Measurements from ENCODE around the gene ARIH2.

Gene ARIH2

DNA sequence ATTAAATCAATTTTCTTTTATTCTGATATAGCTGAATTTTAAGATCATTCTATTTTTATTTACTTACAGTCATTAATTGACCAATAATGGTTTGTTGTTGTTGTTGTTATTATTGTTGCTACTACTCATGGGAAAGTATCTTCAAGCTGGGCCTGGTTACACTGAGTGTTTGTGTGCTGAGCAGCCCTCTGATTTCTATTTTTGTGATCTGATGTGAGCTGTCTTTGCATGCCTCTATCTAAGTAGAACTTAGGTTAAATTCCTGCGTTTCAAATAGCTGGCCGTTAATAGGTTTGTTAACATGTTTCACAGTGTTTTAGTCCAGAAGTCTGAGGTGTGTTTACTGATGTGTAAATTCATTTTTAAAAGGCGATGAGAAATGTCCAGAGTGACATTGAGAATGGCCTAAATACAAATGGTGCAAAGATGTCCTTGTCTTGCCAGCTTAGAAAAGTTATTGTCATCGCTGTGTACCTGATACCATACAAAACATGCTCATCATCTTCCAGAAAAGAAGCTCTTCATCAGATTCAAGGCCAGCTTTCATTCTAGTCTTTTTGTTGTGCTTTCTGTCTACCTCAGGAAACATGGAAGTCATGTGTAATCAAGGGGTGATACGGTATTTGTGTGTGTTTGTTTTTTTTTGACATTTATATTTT is 15.8 kb downstream of the ARIH2 start:
- Histone ChIP-seq H3K9ac (ENCODE audit: low read length) (no peak overlapping the region), H3K9me2 (replicated peaks; ENCODE audit: insufficient read depth, low read length) (no peaks in the 10 kb centered on the region)

DNA sequence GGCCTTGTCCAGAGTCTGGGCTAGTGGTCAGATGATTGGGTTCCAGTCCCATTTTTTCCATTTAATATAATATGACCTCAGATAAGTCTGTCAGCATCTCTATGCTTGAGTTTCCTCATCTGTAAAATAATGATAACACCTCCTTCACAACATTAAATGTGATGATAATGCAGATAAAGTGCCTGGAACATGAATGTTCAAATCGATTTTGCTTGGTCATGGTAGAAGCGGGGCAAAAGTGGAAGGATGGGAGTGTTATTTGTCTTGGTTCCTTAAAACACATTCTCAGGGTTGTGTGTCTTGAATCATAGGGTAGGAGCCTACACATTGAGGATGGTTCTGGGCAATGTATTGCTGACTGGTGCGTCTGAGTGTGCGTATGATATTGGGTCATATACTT is 16.9 kb downstream of the ARIH2 start:
- Histone ChIP-seq H3K4me2 (ENCODE audit: low read depth, low read length, poor library complexity, severe bottlenecking) (no peak overlapping the region), H4K20me1 (ENCODE audit: low read depth, low read length) (peaks cover 22% of the 10 kb centered on the region), H3K27me3 (ENCODE audit: low read length) (no peaks in the 10 kb centered on the region), H3K9me3 (ENCODE audit: insufficient read depth, low read length) (no peaks in the 10 kb centered on the region), H3K9me2 (replicated peaks; ENCODE audit: insufficient read depth, low read length) (no peaks in the 10 kb centered on the region), H2AFZ (ENCODE audit: low read depth, low read length, severe bottlenecking) (no peak overlapping the region), H3K27ac (ENCODE audit: low read depth, low read length) (no peak overlapping the region), H3K9ac (ENCODE audit: low read length) (no peak overlapping the region), H3K79me2 (ENCODE audit: insufficient read depth, low read length) (peaks cover 81% of the 10 kb centered on the region), H3K4me3 (ENCODE audit: insufficient read depth, low read length, poor library complexity, severe bottlenecking) (no peak overlapping the region), H3F3A (ENCODE audit: insufficient read depth) (no peaks in the 10 kb centered on the region), H3K36me3 (ENCODE audit: low read length) (peaks cover 19% of the 10 kb centered on the region)
- no peak for TF ChIP-seq EZH2phosphoT487 (conservative IDR thresholded peaks at IDR 0.05; ENCODE audit: low read length)
- TF ChIP-seq, protein P1, sequence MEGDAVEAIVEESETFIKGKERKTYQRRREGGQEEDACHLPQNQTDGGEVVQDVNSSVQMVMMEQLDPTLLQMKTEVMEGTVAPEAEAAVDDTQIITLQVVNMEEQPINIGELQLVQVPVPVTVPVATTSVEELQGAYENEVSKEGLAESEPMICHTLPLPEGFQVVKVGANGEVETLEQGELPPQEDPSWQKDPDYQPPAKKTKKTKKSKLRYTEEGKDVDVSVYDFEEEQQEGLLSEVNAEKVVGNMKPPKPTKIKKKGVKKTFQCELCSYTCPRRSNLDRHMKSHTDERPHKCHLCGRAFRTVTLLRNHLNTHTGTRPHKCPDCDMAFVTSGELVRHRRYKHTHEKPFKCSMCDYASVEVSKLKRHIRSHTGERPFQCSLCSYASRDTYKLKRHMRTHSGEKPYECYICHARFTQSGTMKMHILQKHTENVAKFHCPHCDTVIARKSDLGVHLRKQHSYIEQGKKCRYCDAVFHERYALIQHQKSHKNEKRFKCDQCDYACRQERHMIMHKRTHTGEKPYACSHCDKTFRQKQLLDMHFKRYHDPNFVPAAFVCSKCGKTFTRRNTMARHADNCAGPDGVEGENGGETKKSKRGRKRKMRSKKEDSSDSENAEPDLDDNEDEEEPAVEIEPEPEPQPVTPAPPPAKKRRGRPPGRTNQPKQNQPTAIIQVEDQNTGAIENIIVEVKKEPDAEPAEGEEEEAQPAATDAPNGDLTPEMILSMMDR (IDR thresholded peaks at IDR 0.05; ENCODE audit: insufficient read depth, low read length, poor library complexity, severe bottlenecking): no peak

More for the DNA sequence above, 15.8 kb downstream of the ARIH2 start:
- Histone ChIP-seq H3F3A (ENCODE audit: insufficient read depth) (no peaks in the 10 kb centered on the region), H3K79me2 (ENCODE audit: insufficient read depth, low read length) (peaks cover 92% of the 10 kb centered on the region), H4K20me1 (ENCODE audit: low read depth, low read length) (peaks cover 26% of the 10 kb centered on the region), H3K36me3 (ENCODE audit: low read length) (peaks cover 24% of the 10 kb centered on the region), H3K4me2 (ENCODE audit: low read depth, low read length, poor library complexity, severe bottlenecking) (no peak overlapping the region), H3K27me3 (ENCODE audit: low read length) (no peaks in the 10 kb centered on the region), H3K4me3 (ENCODE audit: insufficient read depth, low read length, poor library complexity, severe bottlenecking) (no peak overlapping the region), H2AFZ (ENCODE audit: low read depth, low read length, severe bottlenecking) (no peak overlapping the region), H3K27ac (ENCODE audit: low read depth, low read length) (no peak overlapping the region), H3K9me3 (ENCODE audit: insufficient read depth, low read length) (no peaks in the 10 kb centered on the region)
- TF ChIP-seq, protein P1 (IDR thresholded peaks at IDR 0.05; ENCODE audit: insufficient read depth, low read length, poor library complexity, severe bottlenecking): no peak

DNA sequence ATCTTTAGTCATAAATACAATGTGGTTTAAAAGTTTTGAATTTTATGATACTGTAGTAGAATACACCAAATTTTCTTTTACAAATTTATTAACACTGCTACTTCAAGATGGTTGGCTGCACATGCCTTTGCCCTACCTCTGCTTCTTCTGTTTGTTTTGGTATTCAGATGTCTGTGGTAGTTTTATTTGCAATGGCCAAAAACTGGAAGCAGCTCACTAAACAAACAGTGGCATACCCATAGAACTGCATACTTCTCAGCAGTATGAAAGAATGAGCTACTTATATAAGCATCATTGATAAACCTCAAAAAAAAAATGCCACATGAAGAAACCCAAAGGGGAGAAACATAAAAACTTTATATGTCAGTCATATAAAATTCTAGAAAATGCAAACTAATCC is 19.5 kb downstream of the ARIH2 start:
- H2AFZ ChIP-seq (ENCODE audit: low read depth, low read length, severe bottlenecking): no peak overlapping the region
- H3K79me2 ChIP-seq (ENCODE audit: insufficient read depth, low read length): peaks cover 65% of the 10 kb centered on the region
- H3K9me3 ChIP-seq (ENCODE audit: insufficient read depth, low read length): no peaks in the 10 kb centered on the region
- no peak for TF ChIP-seq EZH2phosphoT487 (conservative IDR thresholded peaks at IDR 0.05; ENCODE audit: low read length)
- TF ChIP-seq, protein P1 (IDR thresholded peaks at IDR 0.05; ENCODE audit: insufficient read depth, low read length, poor library complexity, severe bottlenecking): no peak
- H3K4me3 ChIP-seq (ENCODE audit: insufficient read depth, low read length, poor library complexity, severe bottlenecking): no peak overlapping the region
- no peak overlapping the region for H3K27ac ChIP-seq (ENCODE audit: low read depth, low read length)
- peaks cover 12% of the 10 kb centered on the region for H4K20me1 ChIP-seq (ENCODE audit: low read depth, low read length)
- H3K36me3 ChIP-seq (ENCODE audit: low read length): peaks cover 13% of the 10 kb centered on the region
- no peak overlapping the region for H3K4me2 ChIP-seq (ENCODE audit: low read depth, low read length, poor library complexity, severe bottlenecking)
- no peaks in the 10 kb centered on the region for H3K27me3 ChIP-seq (ENCODE audit: low read length)
- H3K9ac ChIP-seq (ENCODE audit: low read length): no peak overlapping the region
- H3F3A ChIP-seq (ENCODE audit: insufficient read depth): no peaks in the 10 kb centered on the region
- no peaks in the 10 kb centered on the region for H3K9me2 ChIP-seq (replicated peaks; ENCODE audit: insufficient read depth, low read length)
